Lung (tissue), 12 donors: ENCODE measurements around the gene PIN4. TPM values are rescaled to one million over a fixed set of nuclear protein-coding genes. Genes with fewer than 3 reads are reported as not detected.
"Not testable (repeated sequence)": the region's sequence is repeated elsewhere in the genome, so short reads cannot be mapped to it uniquely, and the experiment has no call there.

Source experiments
- ATAC-seq: fragments of 200-7000 bp; cut with Tn5 transposase; one replicate; pipeline ENCODE4 v1.9.1; 2020; ENCODE audit warnings: moderate number of reproducible peaks; ENCODE audit not compliant: insufficient read depth, low FRiP score
- DNase-seq, 3 donors: peaks; one replicate each; pipeline ENCODE4 v3.0.0-alpha.2; 2013 to 2017
- H3K27ac ChIP-seq, 2 donors: one replicate each; pipeline ENCODE4 v1.5.1; 2013; ENCODE audit warnings: mild to moderate bottlenecking in 2 of 2, moderate library complexity in 2 of 2, control low read depth in 1 of 2, inconsistent platforms in 1 of 2, low read depth in 1 of 2, low read length in 1 of 2
- H3K27me3 ChIP-seq, 3 donors: one replicate each; pipeline ENCODE4 v1.5.1; 2013; ENCODE audit warnings: low read length in 2 of 3; ENCODE audit not compliant: control insufficient read depth in 3 of 3, insufficient read depth in 3 of 3
- H3K36me3 ChIP-seq, 4 donors: one replicate each; pipeline ENCODE4 v1.5.1; 2013; ENCODE audit warnings: low read length in 4 of 4, mild to moderate bottlenecking in 1 of 4, moderate library complexity in 1 of 4; ENCODE audit not compliant: control insufficient read depth in 4 of 4, insufficient read depth in 4 of 4
- H3K4me1 ChIP-seq, 5 donors: one replicate each; pipeline ENCODE4 v1.5.1; 2013; ENCODE audit warnings: low read length in 5 of 5, mild to moderate bottlenecking in 2 of 5, moderate library complexity in 1 of 5; ENCODE audit not compliant: control insufficient read depth in 5 of 5, insufficient read depth in 5 of 5
- H3K4me3 ChIP-seq: one replicate; pipeline ENCODE4 v1.5.1; 2013; ENCODE audit warnings: mild to moderate bottlenecking, control low read depth, moderate library complexity
- H3K9ac ChIP-seq, 2 donors: one replicate each; pipeline ENCODE4 v1.5.1; 2013; ENCODE audit warnings: low read length in 2 of 2, control low read depth in 1 of 2; ENCODE audit not compliant: insufficient read depth in 1 of 2
- H3K9me3 ChIP-seq, 4 donors: one replicate each; pipeline ENCODE4 v1.5.1; 2013; ENCODE audit warnings: low read length in 3 of 4, mild to moderate bottlenecking in 1 of 4, moderate library complexity in 1 of 4; ENCODE audit not compliant: control insufficient read depth in 4 of 4, insufficient read depth in 3 of 4
- CTCF ChIP-seq: IDR thresholded peaks from 2 replicates; pipeline ENCODE4 v1.5.1; 2012; ENCODE audit warnings: mild to moderate bottlenecking; ENCODE audit errors: control extremely low read depth, extremely low read depth
- WGBS, 2 donors: extraction: QIAGEN DNeasy Blood & Tissue Kit; methylation state at CpG; one replicate each; pipeline ENCODE4 v1.1.7; 2013; 5-methylcytosine and 5-hydroxymethylcytosine counted together
- polyA plus RNA-seq, 2 donors: library from polyadenylated mRNA; stranded (reverse); fragments of 200-250 nt; gene quantifications; one replicate each; pipeline ENCODE4 v1.2.1, GENCODE V29; 2013
- total RNA-seq, 2 donors: library from RNA; depleted of rRNA in 1 of 2; stranded (reverse); fragments of >200 nt in 1 of 2; gene quantifications; one replicate each; pipeline ENCODE4 v1.2.1, GENCODE V29; 2014 to 2021
- donor health status: control.
- donor health status: control.
- donor health status: Bipolar disorder and iron deficiency.
- donor health status: healthy.
- donor health status: DM: yes; HTN: yes; CAD: no.

Gene PIN4
- total and polyA plus RNA-seq, 4 donors, result 6.7 to 24.5 (median 11.2) TPM

GRCh38 chrX:72159769-72160168 lies 21.8 kb upstream of the PIN4 start:
- Histone ChIP-seq H3K27me3 (peaks cover 0 to 4% (median 0%) of the 10 kb centered on the region in 3 donors), H3K4me1 (no peaks in the 10 kb centered on the region), H3K9ac (no peak overlapping the region), H3K27ac (no peak overlapping the region), H3K36me3 (no peaks in the 10 kb centered on the region), H3K4me3 (no peak overlapping the region), H3K9me3 (peaks cover 0 to 12% (median 2%) of the 10 kb centered on the region in 4 donors)
- ATAC-seq (no peak), DNase-seq (no peak)
- WGBS, 2 donors, result 81 to 86% methylated on average over 10 of the region's 10 CpGs
- no peak for TF ChIP-seq CTCF

GRCh38 chrX:72165551-72165950 lies 16.0 kb upstream of the PIN4 start:
- Histone ChIP-seq H3K4me3 (no peak overlapping the region), H3K27ac (no peak overlapping the region), H3K27me3 (peaks cover 3 to 12% (median 4%) of the 10 kb centered on the region in 3 donors), H3K4me1 (no peaks in the 10 kb centered on the region), H3K9me3 (no peaks in the 10 kb centered on the region), H3K36me3 (no peaks in the 10 kb centered on the region), H3K9ac (no peak overlapping the region)
- DNase-seq, result no peak
- no peak for TF ChIP-seq CTCF
- ATAC-seq, result no peak
- 77 to 96% methylated on average over 4 of the region's 4 CpGs for WGBS, 2 donors

GRCh38 chrX:72169008-72169728 lies 12.4 kb upstream of the PIN4 start:
- H3K27ac ChIP-seq, result no peak overlapping the region
- WGBS, 2 donors, result 64 to 65% methylated on average over 6 of the region's 6 CpGs
- no peaks in the 10 kb centered on the region for H3K36me3 ChIP-seq
- no peaks in the 10 kb centered on the region for H3K9me3 ChIP-seq
- H3K4me1 ChIP-seq, result no peaks in the 10 kb centered on the region
- H3K27me3 ChIP-seq, result peaks cover 0 to 13% (median 3%) of the 10 kb centered on the region in 3 donors
- ATAC-seq (no peak), DNase-seq (no peak)
- H3K9ac ChIP-seq, result no peak overlapping the region
- TF ChIP-seq CTCF, result no peak
- H3K4me3 ChIP-seq, result no peak overlapping the region

- WGBS, 2 donors, result 93 to 100% methylated on average over 2 to 4 of the region's 5 CpGs
- not testable (repeated sequence) for ATAC-seq, H3K9me3 ChIP-seq, H3K27ac ChIP-seq, H3K27me3 ChIP-seq, H3K36me3 ChIP-seq, H3K4me1 ChIP-seq, H3K4me3 ChIP-seq, DNase-seq, H3K9ac ChIP-seq
Observed at GRCh38 chrX:72176289-72176688, 5.3 kb upstream of the PIN4 start.
